ENCODE data around the gene DGKE. TPM values are rescaled to one million over a fixed set of nuclear protein-coding genes. Genes with fewer than 3 reads are reported as not detected.

DGKE gene
- total and polyA plus RNA-seq, 3 experiments from 2014 or later = 4.9 to 30.5 (median 26.7) TPM

- Mint-ChIP-seq H3K27ac (no peak overlapping the region), H3K36me3 (peaks cover 10 to 12% (median 10%) of the 10 kb centered on the region in 3 donors), H3K9me3 (no peaks in the 10 kb centered on the region), H3K4me3 (no peak overlapping the region), H3K27me3 (peaks cover 0 to 2% of the 10 kb centered on the region in 2 donors), H3K4me1 (no peaks in the 10 kb centered on the region)
- Histone ChIP-seq H3K4me1 (ENCODE audit: insufficient read depth, low read length) (no peaks in the 10 kb centered on the region), H3K4me3 (ENCODE audit: low read length) (no peak overlapping the region), H3K9me3 (ENCODE audit: low read length) (no peaks in the 10 kb centered on the region), H3K36me3 (ENCODE audit: insufficient read depth, low read length) (no peaks in the 10 kb centered on the region), H3K27me3 (ENCODE audit: insufficient read depth, low read length, poor library complexity, severe bottlenecking) (no peaks in the 10 kb centered on the region), H3K27ac (ENCODE audit: low read depth, low read length) (no peak overlapping the region)
- CTCF ChIA-PET = no interaction called here
- POLR2A ChIA-PET = no interaction called here
- no peak for DNase-seq
Measured at GRCh38 chr17:56795221-56795865, 38.6 kb upstream of the DGKE start.

DNA sequence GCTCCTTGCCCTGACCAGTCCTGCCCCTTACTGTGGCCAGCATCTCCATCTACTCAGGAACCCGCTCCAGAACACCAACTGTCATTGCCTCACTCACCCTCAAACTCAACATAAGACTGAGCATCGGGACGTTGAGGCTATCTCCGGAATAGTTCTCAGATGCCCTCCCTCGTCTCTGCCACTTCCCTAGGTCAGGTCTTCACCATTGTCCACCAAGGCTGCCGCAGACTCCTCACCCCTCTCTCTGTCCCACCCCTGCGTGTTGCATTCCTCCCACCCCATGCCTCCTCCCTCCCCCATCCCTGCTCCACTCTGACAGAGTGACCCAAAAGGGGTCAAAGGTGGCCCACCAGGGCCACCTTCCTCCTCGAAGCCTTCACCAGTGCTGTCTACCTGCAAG, 37.4 kb upstream of the DGKE start:
- Mint-ChIP-seq H3K4me3 (no peak overlapping the region), H3K9me3 (no peaks in the 10 kb centered on the region), H3K27ac (no peak overlapping the region), H3K36me3 (peaks cover 10 to 13% (median 12%) of the 10 kb centered on the region in 3 donors), H3K4me1 (no peaks in the 10 kb centered on the region), H3K27me3 (peaks cover 0 to 2% of the 10 kb centered on the region in 2 donors)
- no peak for DNase-seq
- Histone ChIP-seq H3K36me3 (ENCODE audit: insufficient read depth, low read length) (no peaks in the 10 kb centered on the region), H3K4me3 (ENCODE audit: low read length) (no peak overlapping the region), H3K4me1 (ENCODE audit: insufficient read depth, low read length) (no peaks in the 10 kb centered on the region), H3K27me3 (ENCODE audit: insufficient read depth, low read length, poor library complexity, severe bottlenecking) (no peaks in the 10 kb centered on the region), H3K27ac (ENCODE audit: low read depth, low read length) (no peak overlapping the region), H3K9me3 (ENCODE audit: low read length) (no peaks in the 10 kb centered on the region)
- CTCF ChIA-PET = no interaction called here
- POLR2A ChIA-PET = no interaction called here

DNA sequence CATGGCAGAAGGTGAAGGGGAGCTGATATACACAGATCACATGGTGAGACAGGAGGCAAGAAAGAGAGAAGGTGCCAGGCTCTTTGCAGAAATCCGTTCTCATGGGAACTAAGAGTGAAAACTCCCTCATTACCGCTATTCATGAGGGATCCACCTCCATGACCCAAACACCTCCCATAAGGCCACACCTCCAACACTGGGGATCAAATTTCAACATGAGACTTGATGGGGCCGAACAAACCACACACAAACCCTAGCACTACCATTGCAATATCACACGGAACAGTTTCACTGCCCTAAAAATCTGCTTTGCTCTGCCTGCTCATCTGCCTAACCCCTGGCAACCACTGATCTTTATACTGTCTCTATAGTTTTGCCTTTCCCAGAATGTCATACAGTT, 35.0 kb upstream of the DGKE start:
- ChIA-PET CTCF (no interaction called here), POLR2A (no interaction called here)
- Mint-ChIP-seq H3K36me3 (peaks cover 0 to 10% (median 9%) of the 10 kb centered on the region in 3 donors), H3K9me3 (no peaks in the 10 kb centered on the region), H3K4me1 (no peaks in the 10 kb centered on the region), H3K27ac (peak overlapping the region in 1 of 8 donors; percentile 18), H3K27me3 (peaks cover 0 to 2% of the 10 kb centered on the region in 2 donors), H3K4me3 (no peak overlapping the region)
- H3K9me3 ChIP-seq (ENCODE audit: low read length) = no peaks in the 10 kb centered on the region
- no peaks in the 10 kb centered on the region for H3K27me3 ChIP-seq (ENCODE audit: insufficient read depth, low read length, poor library complexity, severe bottlenecking)
- no peaks in the 10 kb centered on the region for H3K4me1 ChIP-seq (ENCODE audit: insufficient read depth, low read length)
- H3K4me3 ChIP-seq (ENCODE audit: low read length) = no peak overlapping the region
- H3K27ac ChIP-seq (ENCODE audit: low read depth, low read length) = no peak overlapping the region
- DNase-seq = no peak
- no peaks in the 10 kb centered on the region for H3K36me3 ChIP-seq (ENCODE audit: insufficient read depth, low read length)

- Mint-ChIP-seq H3K36me3 (peaks cover 0 to 7% (median 3%) of the 10 kb centered on the region in 3 donors), H3K4me1 (no peaks in the 10 kb centered on the region), H3K27me3 (peaks cover 0 to 2% of the 10 kb centered on the region in 2 donors), H3K9me3 (no peaks in the 10 kb centered on the region), H3K27ac (no peak overlapping the region), H3K4me3 (no peak overlapping the region)
- H3K27me3 ChIP-seq (ENCODE audit: insufficient read depth, low read length, poor library complexity, severe bottlenecking) = no peaks in the 10 kb centered on the region
- H3K36me3 ChIP-seq (ENCODE audit: insufficient read depth, low read length) = no peaks in the 10 kb centered on the region
- DNase-seq = no peak
- no peak overlapping the region for H3K4me3 ChIP-seq (ENCODE audit: low read length)
- no peaks in the 10 kb centered on the region for H3K9me3 ChIP-seq (ENCODE audit: low read length)
- no peak overlapping the region for H3K27ac ChIP-seq (ENCODE audit: low read depth, low read length)
- ChIA-PET CTCF (no interaction called here), POLR2A (no interaction called here)
- no peaks in the 10 kb centered on the region for H3K4me1 ChIP-seq (ENCODE audit: insufficient read depth, low read length)
Measured at GRCh38 chr17:56801459-56802178, 32.3 kb upstream of the DGKE start.

GRCh38 chr17:56803071-56803470, 30.9 kb upstream of the DGKE start:
- Histone ChIP-seq H3K4me3 (ENCODE audit: low read length) (no peak overlapping the region), H3K4me1 (ENCODE audit: insufficient read depth, low read length) (no peaks in the 10 kb centered on the region), H3K9me3 (ENCODE audit: low read length) (no peaks in the 10 kb centered on the region), H3K36me3 (ENCODE audit: insufficient read depth, low read length) (no peaks in the 10 kb centered on the region), H3K27ac (ENCODE audit: low read depth, low read length) (no peak overlapping the region), H3K27me3 (ENCODE audit: insufficient read depth, low read length, poor library complexity, severe bottlenecking) (no peaks in the 10 kb centered on the region)
- Mint-ChIP-seq H3K4me1 (no peaks in the 10 kb centered on the region), H3K36me3 (peaks cover 0 to 12% (median 11%) of the 10 kb centered on the region in 3 donors), H3K9me3 (no peaks in the 10 kb centered on the region), H3K4me3 (no peak overlapping the region), H3K27ac (no peak overlapping the region), H3K27me3 (no peaks in the 10 kb centered on the region)
- no peak for DNase-seq
- ChIA-PET CTCF (no interaction called here), POLR2A (no interaction called here)

DNA sequence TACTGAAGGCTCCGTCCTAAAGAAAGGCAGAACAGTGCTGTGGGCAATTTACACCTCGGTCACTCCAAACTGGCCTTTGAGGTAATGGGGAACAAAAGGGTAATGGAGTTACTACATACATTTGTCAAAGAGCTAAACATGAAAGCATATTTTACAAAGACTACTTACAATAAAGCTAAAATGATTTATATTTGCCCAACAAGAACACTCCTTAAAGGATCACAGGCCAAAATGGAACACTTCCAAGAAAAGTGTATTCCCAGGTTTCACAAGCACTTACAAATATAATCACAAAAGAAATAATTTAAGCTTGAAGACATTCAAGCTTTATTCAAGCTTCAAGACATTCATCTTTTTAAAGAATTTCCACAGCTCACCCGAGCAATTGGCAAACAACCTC, 29.5 kb upstream of the DGKE start:
- no peak overlapping the region for H3K4me3 Mint-ChIP-seq
- peaks cover 0 to 12% (median 9%) of the 10 kb centered on the region in 3 donors for H3K36me3 Mint-ChIP-seq
- Histone ChIP-seq H3K4me1 (ENCODE audit: insufficient read depth, low read length) (no peaks in the 10 kb centered on the region), H3K36me3 (ENCODE audit: insufficient read depth, low read length) (no peaks in the 10 kb centered on the region), H3K27ac (ENCODE audit: low read depth, low read length) (no peak overlapping the region), H3K27me3 (ENCODE audit: insufficient read depth, low read length, poor library complexity, severe bottlenecking) (no peaks in the 10 kb centered on the region), H3K4me3 (ENCODE audit: low read length) (no peak overlapping the region), H3K9me3 (ENCODE audit: low read length) (no peaks in the 10 kb centered on the region)
- POLR2A ChIA-PET = no interaction called here
- H3K9me3 Mint-ChIP-seq = no peaks in the 10 kb centered on the region
- no peak overlapping the region for H3K27ac Mint-ChIP-seq
- no peaks in the 10 kb centered on the region for H3K4me1 Mint-ChIP-seq
- DNase-seq = no peak
- CTCF ChIA-PET = interaction anchor here (0.6 kb wide), 1 partner anchor 1267 kb away, joined by 3 read pairs; no protein-coding TSS in a partner anchor
- H3K27me3 Mint-ChIP-seq = no peaks in the 10 kb centered on the region

- H3K36me3 ChIP-seq (ENCODE audit: insufficient read depth, low read length) = no peaks in the 10 kb centered on the region
- Mint-ChIP-seq H3K27ac (no peak overlapping the region), H3K27me3 (no peaks in the 10 kb centered on the region), H3K9me3 (no peaks in the 10 kb centered on the region), H3K4me1 (no peaks in the 10 kb centered on the region), H3K4me3 (no peak overlapping the region), H3K36me3 (peaks cover 0 to 9% (median 7%) of the 10 kb centered on the region in 3 donors)
- H3K4me3 ChIP-seq (ENCODE audit: low read length) = no peak overlapping the region
- H3K27ac ChIP-seq (ENCODE audit: low read depth, low read length) = no peak overlapping the region
- no peak for DNase-seq
- CTCF ChIA-PET = no interaction called here
- no peaks in the 10 kb centered on the region for H3K27me3 ChIP-seq (ENCODE audit: insufficient read depth, low read length, poor library complexity, severe bottlenecking)
- POLR2A ChIA-PET = no interaction called here
- no peaks in the 10 kb centered on the region for H3K4me1 ChIP-seq (ENCODE audit: insufficient read depth, low read length)
- H3K9me3 ChIP-seq (ENCODE audit: low read length) = no peaks in the 10 kb centered on the region
Measured at GRCh38 chr17:56806949-56807348, 27.0 kb upstream of the DGKE start.

DNA sequence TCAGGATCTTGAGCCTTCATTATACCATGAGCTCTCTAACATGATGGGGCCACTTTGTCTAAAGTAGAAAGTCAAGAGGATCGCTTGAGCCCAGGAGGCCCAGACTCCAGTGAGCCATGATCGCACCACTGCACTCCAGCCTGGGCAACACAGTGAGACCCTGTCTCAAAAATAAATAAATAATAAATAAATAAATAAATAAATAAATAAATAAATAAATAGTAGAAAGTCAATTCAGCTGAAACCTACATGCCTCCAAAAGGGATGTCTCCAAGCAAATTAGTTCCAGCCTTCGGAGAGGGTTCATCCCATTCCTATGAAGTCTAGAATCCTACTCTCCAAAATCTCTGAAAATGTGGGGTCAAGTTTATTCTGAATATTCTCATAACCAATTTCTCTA, 26.2 kb upstream of the DGKE start:
- Histone ChIP-seq H3K4me3 (ENCODE audit: low read length) (no peak overlapping the region), H3K27me3 (ENCODE audit: insufficient read depth, low read length, poor library complexity, severe bottlenecking) (no peaks in the 10 kb centered on the region), H3K36me3 (ENCODE audit: insufficient read depth, low read length) (no peaks in the 10 kb centered on the region), H3K4me1 (ENCODE audit: insufficient read depth, low read length) (no peaks in the 10 kb centered on the region), H3K27ac (ENCODE audit: low read depth, low read length) (no peak overlapping the region), H3K9me3 (ENCODE audit: low read length) (no peaks in the 10 kb centered on the region)
- ChIA-PET CTCF (no interaction called here), POLR2A (no interaction called here)
- H3K4me1 Mint-ChIP-seq = no peaks in the 10 kb centered on the region
- H3K9me3 Mint-ChIP-seq = no peaks in the 10 kb centered on the region
- no peak for DNase-seq
- H3K27ac Mint-ChIP-seq = no peak overlapping the region
- H3K36me3 Mint-ChIP-seq = peaks cover 0 to 11% (median 9%) of the 10 kb centered on the region in 3 donors
- peaks cover 0 to 2% of the 10 kb centered on the region in 2 donors for H3K27me3 Mint-ChIP-seq
- no peak overlapping the region for H3K4me3 Mint-ChIP-seq

Measured in CD8-positive, alpha-beta memory T cell (primary cell).